ENCODE data around the gene DAZAP2.

DAZAP2 gene

GRCh38 chr12:51238510-51239334, at the start of gene DAZAP2 (continued):
- TF ChIP-seq ZNF112 (tag by site-specific recombination; IDR thresholded peaks at IDR 0.05): no peak
- peak; percentile 62 for TF ChIP-seq ZBTB26 (tag by site-specific recombination; optimal IDR thresholded peaks at IDR 0.05)
- peak; percentile 64 for TF ChIP-seq REST (tag by site-specific recombination; IDR thresholded peaks at IDR 0.05)
- peak; percentile 85 for TF ChIP-seq SP2 (tag by site-specific recombination; IDR thresholded peaks at IDR 0.05)
- no peak for TF ChIP-seq ZNF473 (tag by site-specific recombination; IDR thresholded peaks at IDR 0.05)
- no peak for TF ChIP-seq ZNF654 (tag by site-specific recombination; IDR thresholded peaks at IDR 0.05; ENCODE audit: low read depth)
- peak; percentile 71; the same call in 1 of the 2 replicates for TF ChIP-seq ZNF610 (tag by site-specific recombination; IDR thresholded peaks at IDR 0.05; ENCODE audit: borderline replicate concordance)
- 0 out of 2 replicates have a peak, but pooled peaks have one; percentile 24 for TF ChIP-seq TRIM28 (IDR thresholded peaks at IDR 0.05; ENCODE audit: borderline replicate concordance, low read length)
- no peak for TF ChIP-seq ZNF140 (tag by site-specific recombination; IDR thresholded peaks at IDR 0.05)
- TF ChIP-seq ZNF146 (tag by site-specific recombination; IDR thresholded peaks at IDR 0.05): peak; percentile 25; the same call in 1 of the 2 replicates
- peak; percentile 93 for TF ChIP-seq ZNF501 (tag by site-specific recombination; IDR thresholded peaks at IDR 0.05)
- peak; percentile 62; the same call in 1 of the 2 replicates for TF ChIP-seq MYNN (tag by site-specific recombination; IDR thresholded peaks at IDR 0.05; ENCODE audit: borderline replicate concordance)
- TF ChIP-seq GLIS2 (tag by site-specific recombination; IDR thresholded peaks at IDR 0.05): peak; percentile 88
- peak; percentile 66; the same call in 1 of the 2 replicates for TF ChIP-seq ZSCAN23 (tag by site-specific recombination; IDR thresholded peaks at IDR 0.05)
- peak; percentile 75 for TF ChIP-seq KLF17 (tag by site-specific recombination; IDR thresholded peaks at IDR 0.05)
- peak; percentile 72 for TF ChIP-seq KLF16 (tag by site-specific recombination; IDR thresholded peaks at IDR 0.05)
- no peak for TF ChIP-seq ZNF677 (tag by site-specific recombination; IDR thresholded peaks at IDR 0.05)
- TF ChIP-seq ZNF175 (tag by site-specific recombination; IDR thresholded peaks at IDR 0.05): no peak
- peak; percentile 79 for TF ChIP-seq ZNF394 (tag by site-specific recombination; IDR thresholded peaks at IDR 0.05; ENCODE audit: borderline replicate concordance)
- TF ChIP-seq RBAK (tag by site-specific recombination; IDR thresholded peaks at IDR 0.05): no peak
- peak; percentile 83 for TF ChIP-seq ZBTB21 (tag by site-specific recombination; IDR thresholded peaks at IDR 0.05)
- peak; percentile 66 for TF ChIP-seq KLF1 (tag by site-specific recombination; IDR thresholded peaks at IDR 0.05)
- peak; percentile 89 for TF ChIP-seq ZXDB (tag by site-specific recombination; IDR thresholded peaks at IDR 0.05)
- TF ChIP-seq ZNF324 (tag by site-specific recombination; IDR thresholded peaks at IDR 0.05): peak; percentile 50; the same call in 1 of the 2 replicates
- TF ChIP-seq OSR2 (tag by site-specific recombination; IDR thresholded peaks at IDR 0.05): 0 out of 2 replicates have a peak, but pooled peaks have one; percentile 11
- TF ChIP-seq ZNF600 (tag by site-specific recombination; IDR thresholded peaks at IDR 0.05): peak; percentile 94
- TF ChIP-seq OVOL3 (tag by site-specific recombination; IDR thresholded peaks at IDR 0.05): peak; percentile 38; the same call in 1 of the 2 replicates
- TF ChIP-seq ZNF639 (tag by site-specific recombination; IDR thresholded peaks at IDR 0.05): peak; percentile 87
- peak; percentile 47; the same call in 1 of the 2 replicates for TF ChIP-seq ZSCAN4 (tag by site-specific recombination; IDR thresholded peaks at IDR 0.05)
- peak; percentile 27; the same call in 1 of the 2 replicates for TF ChIP-seq ZNF585B (tag by site-specific recombination; IDR thresholded peaks at IDR 0.05)
- peak; percentile 87 for TF ChIP-seq ZSCAN5A (tag by site-specific recombination; IDR thresholded peaks at IDR 0.05)

Data from HEK293 (cell line).